Endothelial cell of umbilical vein (primary cell): ENCODE data around the gene AURKAIP1. TPM values are rescaled to one million over a fixed set of nuclear protein-coding genes. Genes with fewer than 3 reads are reported as not detected.

ENCODE experiments used
- BruUV-seq: library from RNA; stranded (reverse); fragments of 400-500 nt; replicated peaks from 2 replicates; lab custom pipeline; 2021; lab: Mats Ljungman, UMichigan
- CTCF ChIA-PET: fragments of 300-600, 350-600 bp; sonication (Branson Sonifier 250); formaldehyde crosslinking; loops from one replicate; lab custom pipeline; 2021; ENCODE audit warnings: antibody characterized with exemption, inconsistent platforms; lab: Charles Lee
- POLR2A ChIA-PET: fragments of 300-600, 350-600 bp; sonication (Branson Sonifier 250); formaldehyde crosslinking; loops from one replicate; lab custom pipeline; 2021; ENCODE audit warnings: antibody characterized with exemption, inconsistent platforms; lab: Charles Lee
- DNase-seq: peaks from one replicate; pipeline ENCODE4 v3.0.0-alpha.2; 2011; ENCODE audit warnings: low read depth, low spot score
- FAIRE-seq: peaks from 2 replicates; lab custom pipeline; 2011; peaks lifted over from hg19 to GRCh38; lab: Jason Lieb, UNC
- H2AFZ ChIP-seq: 2 replicates; pipeline ENCODE4 v1.6.0; 2012; ENCODE audit warnings: low read depth, low read length, control low read depth, inconsistent platforms
- H3K27ac ChIP-seq: 2 replicates; pipeline ENCODE4 v1.5.1; 2011; ENCODE audit warnings: low read depth, mild to moderate bottlenecking, control low read depth, low read length, moderate library complexity; ENCODE audit not compliant: insufficient read depth
- H3K27me3 ChIP-seq, 2 experiments: 2 replicates each; pipeline versions ENCODE4 v1.6.0 to v1.6.1; 2011; ENCODE audit warnings: low read length in 2 of 2, mixed read lengths in 1 of 2; ENCODE audit not compliant: control insufficient read depth in 2 of 2, insufficient read depth in 2 of 2
- H3K36me3 ChIP-seq, 2 experiments: 2 replicates in 1 of 2; 3 replicates in 1 of 2; pipeline ENCODE4 v1.5.1; 2011; ENCODE audit warnings: low read length in 2 of 2, mild to moderate bottlenecking in 1 of 2, moderate library complexity in 1 of 2; ENCODE audit not compliant: control insufficient read depth in 2 of 2, insufficient read depth in 2 of 2; ENCODE audit errors: extremely low read depth in 1 of 2
- H3K4me1 ChIP-seq: 3 replicates; pipeline ENCODE4 v1.5.1; 2011; ENCODE audit warnings: mild to moderate bottlenecking, low read length; ENCODE audit not compliant: control insufficient read depth, insufficient read depth; ENCODE audit errors: extremely low read depth
- H3K4me2 ChIP-seq: 2 replicates; pipeline ENCODE4 v1.6.1; 2011; ENCODE audit warnings: low read length, control low read depth, mixed read lengths; ENCODE audit not compliant: insufficient read depth
- H3K4me3 ChIP-seq, 3 experiments: fragments of 200-600 bp in 1 of 3; sonication (generic), shearing (Covaris generic) in 1 of 3; replicated peaks in 1 of 3; 2 replicates each; pipeline ENCODE4 v1.5.1; 2011 to 2016; ENCODE audit warnings: control low read depth in 3 of 3, low read length in 3 of 3, mild to moderate bottlenecking in 2 of 3, inconsistent platforms in 1 of 3, low read depth in 1 of 3, moderate library complexity in 1 of 3; ENCODE audit not compliant: insufficient read depth in 1 of 3
- H3K79me2 ChIP-seq: 2 replicates; pipeline ENCODE4 v1.6.0; 2012; ENCODE audit warnings: low read length, inconsistent platforms; ENCODE audit not compliant: control insufficient read depth, insufficient read depth
- H3K9ac ChIP-seq: replicated peaks from 2 replicates; pipeline ENCODE3; 2011; ENCODE audit warnings: low read length, control low read depth; ENCODE audit not compliant: insufficient read depth; ENCODE audit errors: extremely low read depth
- H3K9me1 ChIP-seq: replicated peaks from 3 replicates; pipeline ENCODE4 v1.6.0; 2011; ENCODE audit warnings: mild to moderate bottlenecking, low read length; ENCODE audit not compliant: control insufficient read depth, insufficient read depth; ENCODE audit errors: extremely low read depth
- H3K9me3 ChIP-seq: replicated peaks from 2 replicates; pipeline ENCODE4 v1.5.1; 2012; ENCODE audit warnings: low read length, inconsistent platforms; ENCODE audit not compliant: control insufficient read depth, insufficient read depth
- H4K20me1 ChIP-seq: replicated peaks from 2 replicates; pipeline ENCODE3; 2011; ENCODE audit warnings: mild to moderate bottlenecking, low read length; ENCODE audit not compliant: control insufficient read depth, insufficient read depth; ENCODE audit errors: extremely low read depth
- EZH2 ChIP-seq: IDR thresholded peaks from 2 replicates; pipeline ENCODE4 v1.6.1; 2012; ENCODE audit warnings: borderline replicate concordance, low read depth, mild to moderate bottlenecking, moderate library complexity, low read length, inconsistent platforms; ENCODE audit not compliant: severe bottlenecking
- FOS ChIP-seq: IDR thresholded peaks from 2 replicates; pipeline ENCODE4 v1.6.1; 2011; ENCODE audit warnings: mild to moderate bottlenecking, low read length, moderate library complexity, borderline replicate concordance; ENCODE audit not compliant: insufficient read depth
- GATA2 ChIP-seq: IDR thresholded peaks from 2 replicates; pipeline ENCODE4 v1.7.0; 2011; ENCODE audit warnings: low read depth, mild to moderate bottlenecking, moderate library complexity, mixed read lengths, low read length; ENCODE audit not compliant: insufficient read length, insufficient read depth
- JUN ChIP-seq: IDR thresholded peaks from 2 replicates; pipeline ENCODE4 v1.6.1; 2011; ENCODE audit warnings: borderline replicate concordance, low read depth; ENCODE audit not compliant: insufficient read length, insufficient read depth
- MYC ChIP-seq: IDR thresholded peaks from one replicate; pipeline ENCODE4 v1.6.1; 2011; ENCODE audit warnings: mild to moderate bottlenecking, low read depth, low read length
- POLR2A ChIP-seq: IDR thresholded peaks from 2 replicates; pipeline ENCODE4 v1.6.1; 2012; ENCODE audit warnings: low read depth, mild to moderate bottlenecking, control low read depth, low read length
- POLR2AphosphoS5 ChIP-seq: IDR thresholded peaks from 2 replicates; pipeline ENCODE4 v1.6.1; 2012; ENCODE audit warnings: low read depth, mild to moderate bottlenecking, control low read depth, low read length, moderate library complexity; ENCODE audit not compliant: insufficient read depth
- dilution Hi-C: fragments of 300-500 bp; cut with MboI; formaldehyde crosslinking; loops from one replicate; pipeline ENCODE4 v1.15.0; 2019; ENCODE audit warnings: low sequenced_read_pairs; ENCODE audit not compliant: extremely low pct_ligation_motif_present
- intact Hi-C: fragments of 100-400 bp; cut with micrococcal nuclease; formaldehyde crosslinking; loops from one replicate; pipeline ENCODE4 v1.10.0; 2022
- polyA plus RNA-seq, 4 experiments: library from polyadenylated mRNA; depleted of rRNA in 3 of 4; stranded (reverse) in 3 of 4; unstranded in 1 of 4; fragments of >200 nt; gene quantifications; 2 replicates each; pipeline versions ENCODE4 v1.2.1 to v1.2.3, GENCODE V29; 2011 to 2012; ENCODE audit warnings: missing spikeins in 1 of 4
- total RNA-seq: library from RNA; stranded (reverse); gene quantifications from 2 replicates; pipeline ENCODE4 v1.2.3, GENCODE V29; 2021
- TF ChIP-seq, protein P1 (sequence below): IDR thresholded peaks from 2 replicates; pipeline ENCODE4 v1.6.1; 2011; ENCODE audit not compliant: insufficient read depth, insufficient read length
- TF ChIP-seq, protein P2 (sequence below), 2 donors: IDR thresholded peaks; 1 replicate in 1 of 2; 2 replicates in 1 of 2; pipeline ENCODE4 v1.5.1; 2011; ENCODE audit warnings: low read length in 2 of 2, mild to moderate bottlenecking in 2 of 2, moderate library complexity in 2 of 2, control low read depth in 1 of 2, inconsistent platforms in 1 of 2, low read depth in 1 of 2; ENCODE audit not compliant: insufficient read depth in 1 of 2; ENCODE audit errors: extremely low read depth in 1 of 2

The AURKAIP1 gene
- total and polyA plus RNA-seq, 2 donors (not counting 3 experiments of a cell fraction or from before 2014, with no cell fraction given) = 73.3 to 151 TPM

DNA sequence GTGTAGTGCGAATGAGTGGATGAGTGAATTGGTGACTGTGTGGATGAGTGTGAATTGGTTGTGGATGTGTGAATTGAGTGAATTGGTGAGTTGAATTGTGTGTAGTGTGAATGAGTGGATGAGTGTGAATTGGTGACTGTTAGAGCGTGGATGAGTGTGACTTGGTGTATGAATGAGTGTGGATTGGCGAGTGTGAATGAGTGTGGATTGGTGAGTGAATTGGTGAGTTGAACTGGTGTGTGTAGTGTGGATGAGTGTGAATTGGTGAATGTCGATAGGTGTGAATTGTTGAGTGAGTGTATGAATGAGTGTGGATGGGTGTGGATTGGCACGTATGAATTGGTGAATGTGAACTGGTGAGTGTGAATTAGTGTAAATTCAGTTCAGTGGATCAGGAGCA lies 7.7 kb downstream of the AURKAIP1 start:
- no peaks in the 10 kb centered on the region for H4K20me1 ChIP-seq
- H3K27me3 ChIP-seq = no peaks in the 10 kb centered on the region
- no peaks in the 10 kb centered on the region for H3K9me1 ChIP-seq
- H3K79me2 ChIP-seq = no peaks in the 10 kb centered on the region
- H3K9ac ChIP-seq = no peak overlapping the region
- no peak overlapping the region for H3K4me3 ChIP-seq
- peaks cover 3% of the 10 kb centered on the region for H3K9me3 ChIP-seq
- H3K27ac ChIP-seq = no peak overlapping the region
- no peaks in the 10 kb centered on the region for H3K36me3 ChIP-seq
- H2AFZ ChIP-seq = no peak overlapping the region
- dilution Hi-C loops = no loop called here
- no peak overlapping the region for H3K4me2 ChIP-seq
- ChIA-PET CTCF (no interaction called here), POLR2A (no interaction called here)
- H3K4me1 ChIP-seq = peaks cover 3% of the 10 kb centered on the region
- no TSS peak for BruUV-seq
- intact Hi-C loops = no loop called here
- DNase-seq = no peak
- FAIRE-seq = peak; percentile 24
- TF ChIP-seq POLR2AphosphoS5 (no peak), POLR2A (no peak), JUN (no peak), GATA2 (no peak), MYC (no peak), FOS (no peak), EZH2 (no peak)
- TF ChIP-seq, protein P1, sequence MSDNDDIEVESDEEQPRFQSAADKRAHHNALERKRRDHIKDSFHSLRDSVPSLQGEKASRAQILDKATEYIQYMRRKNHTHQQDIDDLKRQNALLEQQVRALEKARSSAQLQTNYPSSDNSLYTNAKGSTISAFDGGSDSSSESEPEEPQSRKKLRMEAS = no peak
- TF ChIP-seq, protein P2, sequence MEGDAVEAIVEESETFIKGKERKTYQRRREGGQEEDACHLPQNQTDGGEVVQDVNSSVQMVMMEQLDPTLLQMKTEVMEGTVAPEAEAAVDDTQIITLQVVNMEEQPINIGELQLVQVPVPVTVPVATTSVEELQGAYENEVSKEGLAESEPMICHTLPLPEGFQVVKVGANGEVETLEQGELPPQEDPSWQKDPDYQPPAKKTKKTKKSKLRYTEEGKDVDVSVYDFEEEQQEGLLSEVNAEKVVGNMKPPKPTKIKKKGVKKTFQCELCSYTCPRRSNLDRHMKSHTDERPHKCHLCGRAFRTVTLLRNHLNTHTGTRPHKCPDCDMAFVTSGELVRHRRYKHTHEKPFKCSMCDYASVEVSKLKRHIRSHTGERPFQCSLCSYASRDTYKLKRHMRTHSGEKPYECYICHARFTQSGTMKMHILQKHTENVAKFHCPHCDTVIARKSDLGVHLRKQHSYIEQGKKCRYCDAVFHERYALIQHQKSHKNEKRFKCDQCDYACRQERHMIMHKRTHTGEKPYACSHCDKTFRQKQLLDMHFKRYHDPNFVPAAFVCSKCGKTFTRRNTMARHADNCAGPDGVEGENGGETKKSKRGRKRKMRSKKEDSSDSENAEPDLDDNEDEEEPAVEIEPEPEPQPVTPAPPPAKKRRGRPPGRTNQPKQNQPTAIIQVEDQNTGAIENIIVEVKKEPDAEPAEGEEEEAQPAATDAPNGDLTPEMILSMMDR (IDR thresholded peaks at IDR 0.05; ENCODE audit: extremely low read depth in 1 of 2, insufficient read depth in 1 of 2, low read depth in 1 of 2, low read length in 2 of 2) = no peak
